Stimulated activated CD4-positive, alpha-beta T cell treated with anti-CD3 and anti-CD28 coated beads, Interleukin-4, amount 100 ng/mL, for 48 hours (primary cell): ENCODE measurements around the gene NPTX1.

Experiments
- DNase-seq, 2 donors: peaks; one replicate each; pipeline ENCODE4 v3.0.0-alpha.2; 2020; ENCODE audit warnings: low read depth in 2 of 2

The NPTX1 gene

DNA sequence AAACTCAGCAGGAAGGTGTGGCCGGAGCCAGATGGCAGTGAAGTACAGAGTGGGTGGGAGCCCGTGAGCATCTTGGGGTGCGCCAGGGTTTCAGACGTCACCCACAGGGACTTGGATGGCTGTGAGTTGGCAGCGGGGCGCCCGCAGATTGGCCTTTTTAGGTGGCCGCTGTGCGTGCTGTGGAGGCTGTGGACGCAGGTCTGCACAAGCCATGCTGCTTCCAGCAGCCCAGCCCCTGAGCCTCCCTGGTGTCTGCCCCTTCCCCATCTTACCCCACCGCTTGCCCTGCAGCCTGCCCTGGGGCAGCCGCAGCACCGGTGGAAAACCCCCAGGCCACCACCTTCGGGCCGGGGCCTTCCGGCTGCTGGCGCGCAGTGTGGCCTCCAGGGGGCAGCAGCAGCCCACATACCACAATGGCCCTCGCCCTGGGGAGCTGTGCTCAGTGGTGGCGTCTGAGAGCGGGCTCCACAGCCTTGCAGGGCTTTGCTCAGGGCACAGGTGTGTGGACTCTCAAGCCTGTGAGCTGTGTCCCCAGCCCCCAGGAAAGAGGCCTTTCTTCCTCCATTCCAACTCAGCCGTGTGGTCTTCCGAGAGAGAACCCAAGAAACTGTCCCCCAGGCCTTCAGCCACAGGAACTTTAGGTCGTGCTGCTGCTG is 49.6 kb downstream of the NPTX1 start:
- peak; percentile 77 to 84 for DNase-seq

DNA sequence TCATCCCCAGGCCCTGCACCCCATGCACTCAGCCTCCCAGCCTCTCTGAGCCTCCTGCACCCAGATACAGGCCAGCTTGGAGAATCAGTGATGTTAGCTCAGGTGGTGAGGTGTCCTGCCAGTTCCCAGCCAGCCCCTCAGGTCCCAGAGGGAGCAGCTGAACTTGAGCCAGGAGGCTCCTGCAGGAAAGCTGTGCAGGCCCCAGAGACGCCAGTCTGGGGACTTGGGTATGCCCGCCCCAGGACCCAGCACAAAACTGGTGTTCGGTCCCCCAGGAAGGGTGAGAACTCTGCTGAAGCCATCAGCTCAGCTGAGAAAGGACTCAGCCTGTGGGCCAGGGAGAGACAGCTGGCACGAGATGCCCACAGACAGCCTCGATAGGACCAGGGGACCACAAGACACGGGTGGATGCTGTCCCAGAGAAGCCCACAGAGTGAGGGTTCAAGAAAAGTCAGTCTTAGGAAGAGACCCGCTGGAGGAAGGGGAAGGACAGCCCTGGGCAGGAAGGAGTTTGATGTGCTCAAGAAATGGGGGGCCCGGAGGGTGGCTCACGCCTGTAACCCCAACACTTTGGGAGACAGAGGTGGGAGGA is 50.5 kb downstream of the NPTX1 start:
- no peak for DNase-seq

DNA sequence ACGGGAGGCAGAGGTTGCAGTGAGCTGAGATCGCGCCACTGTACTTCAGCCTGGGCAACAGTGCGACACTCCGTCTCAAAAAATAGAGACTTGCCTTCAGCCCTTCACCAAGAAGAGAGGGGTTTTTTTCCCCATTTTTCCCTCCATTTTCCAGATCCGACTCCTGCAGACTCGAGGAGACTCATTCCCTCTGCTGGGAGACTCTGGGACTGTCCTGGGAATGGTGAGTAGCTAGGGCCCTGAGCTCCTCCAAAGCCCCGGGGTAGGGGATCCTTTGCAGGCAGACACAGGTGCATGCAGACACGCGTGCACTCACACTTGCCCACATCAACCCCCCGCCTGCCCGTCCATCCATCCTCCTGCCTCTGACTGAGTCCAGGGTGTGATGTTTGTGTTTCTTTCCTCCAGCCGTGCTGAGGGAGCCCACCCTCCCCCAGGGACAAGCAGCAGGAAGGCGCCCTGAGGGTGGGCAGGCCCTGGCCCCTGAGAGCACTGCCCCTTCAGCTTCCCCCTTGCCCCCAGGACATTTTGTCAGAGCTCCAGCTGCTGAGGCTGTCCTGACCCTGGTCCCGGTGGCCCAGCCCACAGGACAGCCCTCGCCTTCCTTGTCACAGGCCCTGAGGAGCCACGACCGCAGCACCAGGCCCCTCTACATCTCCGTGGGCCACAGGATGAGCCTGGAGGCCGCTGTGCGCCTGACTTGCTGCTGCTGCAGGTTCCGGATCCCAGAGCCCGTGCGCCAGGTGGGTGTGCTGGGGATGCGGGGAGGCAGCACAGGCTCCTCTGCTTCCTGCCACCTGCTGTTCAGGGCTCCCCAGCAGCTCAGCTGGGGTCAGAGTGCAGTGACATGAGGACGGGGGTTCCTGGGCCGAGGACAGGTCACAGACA is 51.3 kb downstream of the NPTX1 start:
- no peak for DNase-seq

DNA sequence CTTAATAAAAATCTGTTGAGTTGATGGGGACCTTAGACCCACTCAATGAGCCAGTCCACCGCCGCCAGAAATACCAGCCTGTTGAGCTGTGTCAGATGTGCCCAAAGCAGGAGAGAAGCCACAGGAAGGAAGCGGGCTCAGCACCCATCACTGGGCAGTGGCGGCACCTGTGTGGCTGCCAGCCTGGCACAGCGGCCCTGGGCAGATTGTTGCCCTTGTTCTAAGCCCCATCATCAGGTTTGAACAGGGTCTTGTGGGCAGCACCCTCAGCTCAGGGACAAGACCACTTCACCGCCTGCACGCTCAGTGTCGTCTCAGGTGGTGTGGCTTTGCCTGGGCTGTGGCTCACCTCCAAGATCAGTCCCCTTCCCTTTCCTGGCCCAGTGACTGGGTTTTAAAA is 52.1 kb downstream of the NPTX1 start:
- no peak for DNase-seq

DNA sequence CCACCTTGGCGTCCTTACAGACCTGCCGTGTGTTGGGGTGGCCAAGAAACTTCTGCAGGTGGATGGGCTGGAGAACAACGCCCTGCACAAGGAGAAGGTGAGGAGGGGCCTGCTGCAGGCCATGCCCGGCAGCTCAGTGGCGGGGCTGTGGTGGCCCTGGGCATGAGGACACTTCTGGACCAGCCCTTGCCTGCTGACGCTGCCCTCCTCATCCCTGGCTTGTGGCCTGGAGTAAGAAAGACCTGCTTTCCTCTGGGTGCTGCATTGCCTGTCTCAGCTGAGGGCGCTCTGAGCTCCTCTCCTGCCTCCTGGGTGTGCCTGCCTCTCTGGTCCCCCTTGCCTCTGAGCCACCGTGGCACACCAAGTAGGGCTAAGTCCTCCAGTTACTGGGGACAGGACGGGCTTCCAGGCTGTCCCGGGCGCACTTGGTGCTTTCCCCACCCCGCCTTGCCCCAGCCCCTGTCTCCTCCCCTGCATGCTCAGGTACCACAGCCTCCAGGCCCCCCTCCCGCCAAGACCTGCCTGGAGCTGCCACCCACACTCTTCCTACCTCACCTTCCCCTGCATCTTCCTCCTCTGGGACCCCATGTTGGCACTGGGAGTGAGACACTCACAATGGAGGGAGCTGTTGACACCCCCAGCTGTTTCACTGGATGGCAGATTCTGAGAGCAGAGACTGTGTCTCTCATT is 52.7 kb downstream of the NPTX1 start:
- no peak for DNase-seq

DNA sequence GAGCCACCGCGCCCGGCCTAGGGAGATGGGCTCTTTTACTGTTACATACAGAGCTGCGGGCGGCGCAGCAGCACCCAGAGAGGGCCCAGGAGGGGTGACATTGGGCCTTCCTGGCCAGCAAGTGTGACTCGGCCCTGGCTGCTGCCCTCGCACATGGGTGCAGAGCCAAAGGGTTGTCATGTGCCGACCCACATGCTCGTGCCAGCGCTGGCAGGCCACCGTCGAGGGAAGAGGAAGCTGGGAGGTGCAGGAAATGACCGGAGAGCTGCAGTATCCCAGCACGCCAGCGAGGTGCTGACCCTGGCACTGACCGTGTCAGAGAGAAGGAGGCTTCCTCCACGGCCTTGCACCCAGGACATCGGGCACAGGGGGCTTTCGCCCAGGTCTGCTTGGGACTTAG is 53.4 kb downstream of the NPTX1 start:
- DNase-seq: no peak

DNA sequence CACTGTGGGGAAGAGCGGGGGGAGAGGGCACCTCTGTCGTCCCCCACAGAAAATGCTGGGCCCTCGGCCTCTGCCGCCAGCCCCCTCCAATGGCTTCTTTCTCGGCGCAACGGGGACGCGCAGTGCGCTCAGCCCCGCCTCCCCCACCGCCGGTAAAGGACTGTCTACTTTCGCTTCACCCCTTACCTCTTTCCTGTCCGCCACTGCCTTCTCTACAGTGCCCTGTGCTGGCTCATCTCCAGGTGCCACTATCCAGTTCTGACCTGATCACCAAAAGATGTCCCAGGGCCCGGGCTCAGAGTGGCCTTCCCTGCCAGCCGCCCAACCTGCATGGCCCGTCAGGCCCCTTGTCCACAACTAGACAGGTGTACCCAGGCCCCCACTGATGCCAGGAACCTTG is 54.1 kb downstream of the NPTX1 start:
- no peak for DNase-seq

DNA sequence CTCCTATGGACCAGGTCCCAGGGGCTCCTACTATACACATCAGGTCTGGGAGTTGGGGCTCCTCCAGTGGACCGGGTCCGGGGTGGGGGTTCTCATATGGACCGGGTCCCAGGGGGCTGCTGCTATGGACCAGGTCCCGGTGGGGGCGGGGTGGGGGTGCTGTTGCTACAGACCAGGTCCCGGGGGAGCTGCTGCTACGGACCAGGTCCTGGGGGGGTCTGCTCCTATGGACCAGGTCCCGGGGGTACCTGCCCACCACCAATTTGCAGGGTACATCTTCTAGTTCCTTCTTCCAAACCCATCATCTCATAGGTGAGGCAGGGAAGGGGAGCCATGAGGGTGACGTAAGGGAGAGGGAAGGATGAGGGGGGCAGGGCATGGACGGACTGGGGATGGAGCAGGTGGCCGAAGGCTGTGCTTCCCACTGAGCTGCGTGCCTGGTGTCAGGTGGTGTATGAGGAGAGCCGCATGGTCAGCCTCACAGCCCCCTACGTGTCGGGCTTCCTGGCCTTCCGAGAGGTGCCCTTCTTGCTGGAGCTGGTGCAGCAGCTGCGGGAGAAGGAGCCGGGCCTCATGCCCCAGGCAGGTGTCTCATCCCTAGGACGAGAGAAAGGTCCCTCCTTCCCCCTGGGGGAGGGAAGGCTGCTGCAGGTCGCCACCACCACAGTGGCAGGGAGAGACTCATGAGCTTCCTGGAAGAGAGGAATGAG is 54.9 kb downstream of the NPTX1 start:
- no peak for DNase-seq

DNA sequence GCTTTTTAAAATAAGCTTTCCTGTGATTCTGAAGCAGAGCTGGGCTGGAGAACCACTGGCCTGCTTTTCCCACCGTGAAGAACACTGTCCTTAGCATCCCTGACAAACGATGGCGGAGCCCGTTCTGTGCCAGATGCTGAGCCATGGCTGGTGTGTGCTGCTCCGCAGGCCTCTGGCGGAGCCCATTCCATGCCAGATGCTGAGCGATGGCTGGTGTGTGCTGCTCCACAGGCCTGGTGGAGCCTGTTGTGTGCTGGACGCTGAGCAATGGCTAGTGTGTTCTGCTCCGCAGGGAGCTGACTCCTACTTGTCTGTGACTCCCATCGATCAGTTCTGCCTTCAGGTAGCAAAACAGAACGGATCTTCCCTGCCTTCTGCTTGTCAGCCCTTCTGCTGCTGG is 57.2 kb downstream of the NPTX1 start:
- no peak for DNase-seq

DNA sequence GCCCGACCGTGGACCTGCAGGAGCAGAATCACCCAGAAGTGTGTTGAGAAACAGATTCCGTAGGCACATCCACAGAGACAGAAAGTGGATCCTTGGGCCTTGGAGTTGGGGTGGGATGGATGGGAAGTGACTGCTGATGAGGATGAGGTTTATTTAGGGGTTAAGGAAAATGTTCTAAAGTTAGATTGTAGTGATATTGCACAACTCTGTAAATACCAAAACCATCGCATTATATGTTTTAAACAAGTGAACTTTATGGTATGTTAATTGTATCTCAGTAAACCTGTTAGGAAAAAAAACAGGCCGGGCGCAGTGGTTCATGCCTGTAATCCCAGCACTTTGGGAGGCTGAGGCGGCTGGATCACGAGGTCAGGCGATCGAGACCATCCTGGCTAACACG is 57.8 kb downstream of the NPTX1 start:
- no peak for DNase-seq
